ENCODE data around the gene CSE1L.

CSE1L gene

GRCh38 chr20:49138431-49138830 is 92.3 kb downstream of the CSE1L start:
- no peak for DNase-seq (ENCODE audit: low read depth)
- no peak overlapping the region for H3K4me3 ChIP-seq (ENCODE audit: control insufficient read depth, low read depth, low read length)
- TF ChIP-seq, protein P1, sequence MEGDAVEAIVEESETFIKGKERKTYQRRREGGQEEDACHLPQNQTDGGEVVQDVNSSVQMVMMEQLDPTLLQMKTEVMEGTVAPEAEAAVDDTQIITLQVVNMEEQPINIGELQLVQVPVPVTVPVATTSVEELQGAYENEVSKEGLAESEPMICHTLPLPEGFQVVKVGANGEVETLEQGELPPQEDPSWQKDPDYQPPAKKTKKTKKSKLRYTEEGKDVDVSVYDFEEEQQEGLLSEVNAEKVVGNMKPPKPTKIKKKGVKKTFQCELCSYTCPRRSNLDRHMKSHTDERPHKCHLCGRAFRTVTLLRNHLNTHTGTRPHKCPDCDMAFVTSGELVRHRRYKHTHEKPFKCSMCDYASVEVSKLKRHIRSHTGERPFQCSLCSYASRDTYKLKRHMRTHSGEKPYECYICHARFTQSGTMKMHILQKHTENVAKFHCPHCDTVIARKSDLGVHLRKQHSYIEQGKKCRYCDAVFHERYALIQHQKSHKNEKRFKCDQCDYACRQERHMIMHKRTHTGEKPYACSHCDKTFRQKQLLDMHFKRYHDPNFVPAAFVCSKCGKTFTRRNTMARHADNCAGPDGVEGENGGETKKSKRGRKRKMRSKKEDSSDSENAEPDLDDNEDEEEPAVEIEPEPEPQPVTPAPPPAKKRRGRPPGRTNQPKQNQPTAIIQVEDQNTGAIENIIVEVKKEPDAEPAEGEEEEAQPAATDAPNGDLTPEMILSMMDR (IDR thresholded peaks at IDR 0.05; ENCODE audit: control insufficient read depth, insufficient read depth, low read depth, low read length, missing control alignments): no peak

- no peak overlapping the region for H3K4me3 ChIP-seq (ENCODE audit: control insufficient read depth, low read depth, low read length)
- DNase-seq (ENCODE audit: low read depth): no peak
- TF ChIP-seq, protein P1 (IDR thresholded peaks at IDR 0.05; ENCODE audit: control insufficient read depth, insufficient read depth, low read depth, low read length, missing control alignments): no peak
Observed at GRCh38 chr20:49140411-49140810, 94.3 kb downstream of the CSE1L start.

GRCh38 chr20:49140834-49141233 is 94.7 kb downstream of the CSE1L start:
- H3K4me3 ChIP-seq (ENCODE audit: control insufficient read depth, low read depth, low read length): no peak overlapping the region
- TF ChIP-seq, protein P1 (IDR thresholded peaks at IDR 0.05; ENCODE audit: control insufficient read depth, insufficient read depth, low read depth, low read length, missing control alignments): no peak
- no peak for DNase-seq (ENCODE audit: low read depth)
